Activated T-cell treated with anti-CD3 and anti-CD28 coated beads, Interleukin-2, amount 50 U/mL, for 4 hours (primary cell): ENCODE data around the gene TAF4. TPM values are rescaled to one million over a fixed set of nuclear protein-coding genes. Genes with fewer than 3 reads are reported as not detected.

Experiments
- ATAC-seq, 2 donors: fragments of 200-7000 bp; cut with Tn5 transposase; one replicate each; pipeline ENCODE4 v1.10.0; 2021
- DNase-seq: peaks from one replicate; pipeline ENCODE4 v3.0.0-alpha.2; 2020
- H3K27me3 Mint-ChIP-seq: one replicate; pipeline ENCODE4 v1.8.0; 2021; ENCODE audit warnings: low read depth, mixed read lengths
- H3K36me3 Mint-ChIP-seq: one replicate; pipeline ENCODE4 v1.8.0; 2022; ENCODE audit warnings: mixed read lengths; ENCODE audit not compliant: insufficient read depth
- H3K4me1 Mint-ChIP-seq: one replicate; pipeline ENCODE4 v1.8.0; 2021; ENCODE audit warnings: low read depth, mixed read lengths
- H3K4me3 Mint-ChIP-seq: one replicate; pipeline ENCODE4 v1.8.0; 2021; ENCODE audit warnings: mild to moderate bottlenecking, moderate library complexity, mixed read lengths
- H3K9me3 Mint-ChIP-seq: one replicate; pipeline ENCODE4 v1.8.0; 2021; ENCODE audit warnings: mixed read lengths
- total RNA-seq, 3 donors: library from RNA; stranded (reverse); gene quantifications; one replicate each; pipeline ENCODE4 v1.2.1, GENCODE V29; 2021

Gene TAF4
- 10 to 100 TPM; 26.4 to 31.1 (median 27.0) TPM for total RNA-seq

GRCh38 chr20:62065674-62066338, at the start of gene TAF4:
TAF4 (minus strand) TSS chr20:62065881; CDS start chr20:62065810, 71 bp downstream.
- H3K9me3 Mint-ChIP-seq: no peaks in the 10 kb centered on the region

DNA sequence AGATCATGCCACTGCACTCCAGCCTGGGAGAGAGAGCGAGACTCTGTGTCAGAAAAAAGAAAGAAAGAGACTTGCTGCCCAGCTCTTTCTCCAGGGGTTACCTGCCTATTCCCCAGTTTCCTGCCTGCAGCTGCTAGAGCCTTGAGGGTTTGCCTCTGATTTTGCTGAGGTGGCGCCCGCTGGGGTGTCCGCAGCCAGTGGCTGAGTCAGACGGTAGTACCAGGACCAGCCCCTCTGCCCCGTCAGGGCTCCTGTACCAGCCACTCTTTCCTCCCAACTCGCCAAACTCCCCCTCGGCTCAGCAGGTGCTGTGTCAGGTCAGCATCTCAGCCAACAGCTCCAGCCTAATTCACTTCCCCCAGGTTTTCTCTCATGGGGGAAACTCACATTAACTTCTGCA, 49.2 kb upstream of the TAF4 start:
- ATAC-seq (no peak), DNase-seq (no peak)
- peaks cover 21% of the 10 kb centered on the region for H3K4me1 Mint-ChIP-seq
- no peak overlapping the region for H3K4me3 Mint-ChIP-seq
- peaks cover 18% of the 10 kb centered on the region for H3K9me3 Mint-ChIP-seq
- H3K36me3 Mint-ChIP-seq: peaks cover 1% of the 10 kb centered on the region
- no peaks in the 10 kb centered on the region for H3K27me3 Mint-ChIP-seq

More at GRCh38 chr20:62065674-62066338, at the start of gene TAF4:
- Mint-ChIP-seq H3K27me3 (no peaks in the 10 kb centered on the region), H3K36me3 (peaks cover 5% of the 10 kb centered on the region), H3K4me1 (peaks cover 50% of the 10 kb centered on the region), H3K4me3 (peak within 1 kb of the TSS; percentile 82)
- peak; percentile 86 to 87 for ATAC-seq
- DNase-seq: peak; percentile 75

GRCh38 chr20:62112368-62112767, 46.7 kb upstream of the TAF4 start:
- H3K4me3 Mint-ChIP-seq: no peak overlapping the region
- peaks cover 1% of the 10 kb centered on the region for H3K36me3 Mint-ChIP-seq
- peaks cover 6% of the 10 kb centered on the region for H3K4me1 Mint-ChIP-seq
- DNase-seq (no peak), ATAC-seq (no peak)
- no peaks in the 10 kb centered on the region for H3K27me3 Mint-ChIP-seq
- peaks cover 38% of the 10 kb centered on the region for H3K9me3 Mint-ChIP-seq

DNA sequence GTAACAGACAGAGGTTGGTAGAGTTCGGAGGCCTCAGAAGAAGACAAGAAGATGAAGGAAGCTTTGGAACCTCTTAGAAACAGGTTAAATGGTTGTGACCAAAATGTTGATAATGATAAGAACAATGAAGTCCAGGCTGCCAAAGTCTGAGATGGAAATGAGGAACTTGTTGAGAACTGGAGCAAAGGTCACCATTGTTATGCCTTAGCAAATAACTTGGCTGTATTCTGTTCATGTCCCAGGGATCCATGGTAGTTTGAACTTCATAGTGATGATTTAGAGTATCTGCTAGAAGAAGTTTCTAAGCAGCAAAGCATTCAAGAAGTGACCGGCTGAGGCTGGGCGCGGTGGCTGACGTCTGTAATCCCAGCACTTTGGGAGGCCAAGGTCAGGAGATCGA, 45.5 kb upstream of the TAF4 start:
- H3K4me1 Mint-ChIP-seq: peaks cover 1% of the 10 kb centered on the region
- ATAC-seq (no peak), DNase-seq (no peak)
- no peaks in the 10 kb centered on the region for H3K27me3 Mint-ChIP-seq
- peaks cover 1% of the 10 kb centered on the region for H3K36me3 Mint-ChIP-seq
- no peak overlapping the region for H3K4me3 Mint-ChIP-seq
- peaks cover 43% of the 10 kb centered on the region for H3K9me3 Mint-ChIP-seq

GRCh38 chr20:62105592-62105991, 39.9 kb upstream of the TAF4 start:
- no peak for ATAC-seq
- H3K9me3 Mint-ChIP-seq: peaks cover 55% of the 10 kb centered on the region
- H3K4me3 Mint-ChIP-seq: no peak overlapping the region
- H3K36me3 Mint-ChIP-seq: no peaks in the 10 kb centered on the region
- H3K4me1 Mint-ChIP-seq: no peaks in the 10 kb centered on the region
- no peak for DNase-seq
- peaks cover 8% of the 10 kb centered on the region for H3K27me3 Mint-ChIP-seq

DNA sequence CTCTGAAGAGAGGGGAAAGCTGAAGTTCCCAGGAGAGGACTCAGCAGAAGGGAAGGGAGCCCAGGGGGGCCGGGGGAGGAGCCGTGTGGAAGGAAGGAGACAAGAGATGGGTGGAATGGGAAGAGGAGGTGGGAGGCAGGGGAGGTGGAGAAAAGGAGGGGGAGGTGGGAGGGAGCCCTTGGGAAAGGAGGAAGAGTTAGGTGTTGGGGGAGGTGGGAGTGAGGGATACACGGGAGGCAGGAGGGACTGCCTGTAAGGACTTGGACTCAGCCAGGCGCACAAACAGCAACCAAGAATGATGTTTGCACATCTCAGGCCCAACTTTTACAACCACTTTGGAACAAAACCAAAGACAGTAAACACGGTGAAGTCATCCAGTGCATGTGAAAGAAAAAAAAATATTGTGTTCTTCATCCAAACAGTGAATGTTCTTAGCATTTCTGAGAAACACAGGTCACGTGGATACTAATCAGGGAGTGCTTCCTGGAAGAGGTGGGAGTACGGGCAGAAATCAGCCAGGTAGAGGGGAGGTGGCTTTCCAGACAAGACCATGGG, 39.2 kb upstream of the TAF4 start:
- no peaks in the 10 kb centered on the region for H3K4me1 Mint-ChIP-seq
- peaks cover 53% of the 10 kb centered on the region for H3K9me3 Mint-ChIP-seq
- H3K36me3 Mint-ChIP-seq: no peaks in the 10 kb centered on the region
- H3K27me3 Mint-ChIP-seq: peaks cover 8% of the 10 kb centered on the region
- H3K4me3 Mint-ChIP-seq: no peak overlapping the region
- no peak for ATAC-seq
- DNase-seq: no peak

- H3K27me3 Mint-ChIP-seq: peaks cover 8% of the 10 kb centered on the region
- no peaks in the 10 kb centered on the region for H3K36me3 Mint-ChIP-seq
- H3K4me1 Mint-ChIP-seq: no peaks in the 10 kb centered on the region
- ATAC-seq (no peak), DNase-seq (no peak)
- no peak overlapping the region for H3K4me3 Mint-ChIP-seq
- H3K9me3 Mint-ChIP-seq: peaks cover 50% of the 10 kb centered on the region
Measured at GRCh38 chr20:62104234-62104789, 38.6 kb upstream of the TAF4 start.

DNA sequence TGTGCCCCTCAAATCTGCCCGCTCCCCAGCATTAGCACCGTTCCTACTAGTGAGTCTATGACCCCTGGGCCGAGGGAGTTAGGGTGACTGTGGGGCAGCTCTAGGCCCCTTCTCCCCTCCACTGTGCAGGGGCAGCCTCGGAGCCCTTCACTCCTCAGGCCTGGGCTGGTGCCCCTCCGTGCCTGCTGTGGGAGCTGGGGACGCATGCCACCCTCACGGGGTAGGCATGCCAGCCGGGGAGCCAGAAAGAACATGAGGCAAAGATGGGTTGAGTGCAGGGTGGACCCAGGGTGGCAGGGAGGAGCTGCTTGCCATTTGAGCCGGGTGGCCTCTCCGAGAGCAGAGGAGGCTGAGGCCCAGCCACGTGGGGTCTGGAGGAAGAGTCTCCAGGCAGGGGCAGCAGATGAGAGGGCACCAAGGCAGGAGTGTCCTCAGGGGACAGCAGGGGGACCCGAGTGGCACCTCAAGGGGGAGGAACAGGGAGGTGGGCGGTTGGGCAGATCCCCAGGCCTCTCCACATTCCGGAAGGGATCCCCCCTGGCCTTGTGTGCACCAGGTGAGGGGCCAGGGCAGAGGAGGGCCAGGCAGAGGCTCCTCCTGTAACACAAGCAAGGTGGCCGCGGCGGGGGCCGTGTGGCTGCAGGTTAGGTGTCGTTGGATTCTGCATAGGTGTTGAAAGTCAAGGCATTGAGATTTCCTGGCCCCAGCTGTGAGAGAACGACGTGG, 38.0 kb upstream of the TAF4 start:
- Mint-ChIP-seq H3K4me1 (no peaks in the 10 kb centered on the region), H3K9me3 (peaks cover 44% of the 10 kb centered on the region), H3K27me3 (peaks cover 8% of the 10 kb centered on the region), H3K36me3 (no peaks in the 10 kb centered on the region), H3K4me3 (no peak overlapping the region)
- no peak for DNase-seq
- ATAC-seq: no peak

GRCh38 chr20:62101078-62101477, 35.4 kb upstream of the TAF4 start:
- peaks cover 8% of the 10 kb centered on the region for H3K27me3 Mint-ChIP-seq
- H3K9me3 Mint-ChIP-seq: peaks cover 27% of the 10 kb centered on the region
- no peak for DNase-seq
- ATAC-seq: no peak
- H3K4me3 Mint-ChIP-seq: no peak overlapping the region
- H3K4me1 Mint-ChIP-seq: no peaks in the 10 kb centered on the region
- no peaks in the 10 kb centered on the region for H3K36me3 Mint-ChIP-seq

DNA sequence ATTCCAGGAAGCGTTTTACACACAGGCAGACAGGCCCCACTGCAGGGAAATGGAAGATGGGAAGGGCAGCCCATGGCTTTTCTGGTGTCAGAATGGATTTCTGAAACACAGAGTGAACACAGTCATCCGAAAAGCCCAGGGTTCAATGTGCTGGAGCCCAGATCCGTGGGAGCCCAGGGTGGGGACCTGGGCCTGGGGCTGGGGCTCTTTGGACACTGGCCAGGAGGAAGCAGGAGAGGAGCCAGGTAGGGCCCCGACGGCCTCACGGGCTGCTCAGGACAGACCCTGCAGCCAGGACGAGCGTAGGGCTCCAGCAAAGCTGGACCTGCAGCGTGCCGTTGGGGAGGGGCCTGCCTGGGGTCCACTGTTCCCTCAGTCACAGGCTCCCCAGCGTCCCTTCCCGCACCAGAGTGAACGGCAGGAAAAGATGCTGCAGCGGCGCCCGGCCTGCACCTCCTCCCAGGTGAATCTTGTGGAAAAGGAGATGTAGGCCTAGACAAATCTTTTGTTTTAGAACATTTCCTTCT, 32.3 kb upstream of the TAF4 start:
- H3K9me3 Mint-ChIP-seq: peaks cover 14% of the 10 kb centered on the region
- H3K27me3 Mint-ChIP-seq: peaks cover 8% of the 10 kb centered on the region

GRCh38 chr20:62096421-62097380, 31.0 kb upstream of the TAF4 start:
- H3K9me3 Mint-ChIP-seq: peaks cover 11% of the 10 kb centered on the region
- H3K4me1 Mint-ChIP-seq: no peaks in the 10 kb centered on the region
- no peak overlapping the region for H3K4me3 Mint-ChIP-seq
- no peak for DNase-seq
- H3K36me3 Mint-ChIP-seq: no peaks in the 10 kb centered on the region
- no peak for ATAC-seq
- H3K27me3 Mint-ChIP-seq: peaks cover 1% of the 10 kb centered on the region

More for the DNA sequence above, 32.3 kb upstream of the TAF4 start:
- no peak overlapping the region for H3K4me3 Mint-ChIP-seq
- DNase-seq (no peak), ATAC-seq (no peak)
- no peaks in the 10 kb centered on the region for H3K36me3 Mint-ChIP-seq
- no peaks in the 10 kb centered on the region for H3K4me1 Mint-ChIP-seq

DNA sequence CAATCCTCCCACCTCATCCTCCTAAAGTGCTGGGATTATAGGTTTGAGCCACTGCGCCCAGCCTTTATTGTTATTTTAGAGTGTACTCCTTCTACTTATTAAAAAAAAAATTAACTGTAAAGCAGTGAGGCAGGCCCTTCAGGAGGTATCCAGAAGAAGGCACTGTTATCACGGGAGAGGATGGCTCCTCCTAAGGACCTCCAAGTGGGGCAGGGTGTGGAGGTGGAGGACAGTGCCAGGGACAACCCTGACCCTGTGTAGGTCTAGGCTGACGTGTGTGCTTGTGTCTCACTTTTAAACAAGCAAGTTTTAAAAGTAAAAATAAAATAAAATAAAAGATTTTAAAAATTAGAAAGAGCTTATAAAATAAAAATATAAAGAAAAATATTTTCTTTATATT, 23.7 kb upstream of the TAF4 start:
- DNase-seq (no peak), ATAC-seq (no peak)
- H3K4me1 Mint-ChIP-seq: no peaks in the 10 kb centered on the region
- H3K4me3 Mint-ChIP-seq: no peak overlapping the region
- H3K27me3 Mint-ChIP-seq: peaks cover 2% of the 10 kb centered on the region
- H3K9me3 Mint-ChIP-seq: no peaks in the 10 kb centered on the region
- H3K36me3 Mint-ChIP-seq: no peaks in the 10 kb centered on the region

GRCh38 chr20:62088258-62089127, 22.8 kb upstream of the TAF4 start:
- Mint-ChIP-seq H3K27me3 (peaks cover 2% of the 10 kb centered on the region), H3K4me3 (no peak overlapping the region), H3K36me3 (no peaks in the 10 kb centered on the region), H3K4me1 (no peaks in the 10 kb centered on the region), H3K9me3 (no peaks in the 10 kb centered on the region)
- ATAC-seq (peak; percentile 37 to 50), DNase-seq (no peak)
